Measurements from ENCODE around the gene NSUN7.
"Not testable (repeated sequence)": the region's sequence is repeated elsewhere in the genome, so short reads cannot be mapped to it uniquely, and the experiment has no call there.

Gene NSUN7, protein sequence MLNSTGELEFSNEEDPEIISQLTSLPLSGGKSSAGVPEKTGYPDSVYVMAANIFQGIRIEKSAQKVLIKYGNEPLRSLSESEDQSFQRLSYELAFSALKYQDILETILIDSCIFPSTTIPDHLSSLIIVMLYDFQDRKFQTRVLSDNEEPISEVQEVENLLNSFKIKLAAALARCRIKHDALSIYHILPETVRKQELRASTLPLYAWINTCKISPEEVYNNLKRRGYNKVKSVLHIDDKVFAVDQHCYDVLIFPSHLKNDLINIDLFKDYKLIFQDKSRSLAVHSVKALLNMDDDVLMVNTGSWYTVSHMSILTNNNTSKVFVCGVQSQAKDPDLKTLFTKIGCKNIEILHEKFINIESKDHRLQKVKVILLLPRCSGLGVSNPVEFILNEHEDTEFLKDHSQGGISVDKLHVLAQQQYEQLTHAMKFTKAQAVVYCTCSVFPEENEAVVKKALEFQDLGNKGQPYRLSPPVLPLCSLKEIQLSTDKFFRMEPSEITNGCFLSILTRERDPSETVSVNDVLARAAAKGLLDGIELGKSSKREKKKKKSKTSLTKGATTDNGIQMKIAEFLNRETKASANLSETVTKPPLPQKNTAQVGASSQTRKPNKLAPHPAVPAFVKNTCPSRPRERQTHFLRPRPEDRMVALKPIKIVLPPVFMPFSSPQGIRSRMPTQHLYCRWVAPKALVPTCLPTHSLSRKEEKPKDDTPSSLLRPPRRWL

DNA sequence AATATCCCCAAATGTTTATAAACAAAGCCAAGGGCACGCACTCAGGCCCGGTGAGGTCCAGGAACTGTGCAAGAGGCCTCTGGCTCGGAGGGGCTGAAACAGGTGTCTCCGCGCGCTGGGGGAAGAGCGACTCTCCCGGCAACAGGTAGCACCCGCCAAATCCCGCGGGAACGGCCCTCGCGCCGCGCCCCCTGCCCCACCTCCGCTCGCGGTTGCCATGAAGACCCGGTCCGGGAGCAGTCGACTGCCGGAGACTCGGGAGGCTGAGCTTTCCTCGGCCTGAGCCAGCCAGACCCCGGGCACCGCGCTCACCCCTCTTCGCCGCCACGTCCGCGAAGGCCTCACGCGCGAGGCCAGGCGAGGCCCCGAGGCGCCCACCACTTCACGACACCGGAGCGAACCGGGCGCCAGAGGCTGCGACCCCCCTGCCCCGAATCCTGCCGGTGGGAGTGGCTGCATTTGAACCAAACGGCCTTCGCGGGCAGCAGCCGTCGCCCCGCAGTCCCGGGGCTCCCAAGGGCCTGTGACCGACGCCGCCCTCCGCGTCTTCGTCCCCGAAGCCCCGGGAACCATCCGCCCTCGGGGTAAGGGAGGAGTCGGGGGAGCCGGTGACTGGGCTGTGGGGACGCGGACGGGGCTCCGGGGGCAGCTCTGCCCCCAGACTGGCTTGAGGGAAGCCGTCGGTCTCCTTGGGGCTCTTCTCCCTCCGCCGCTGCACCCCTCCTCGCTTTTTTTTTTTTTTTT, at the start of gene NSUN7:
Gene NSUN7, plus strand, starts transcription at position 239 of the 744 bp plus-strand sequence. CDS start 739 bp downstream, outside the sequence.
- DNase-seq: no peak

DNA sequence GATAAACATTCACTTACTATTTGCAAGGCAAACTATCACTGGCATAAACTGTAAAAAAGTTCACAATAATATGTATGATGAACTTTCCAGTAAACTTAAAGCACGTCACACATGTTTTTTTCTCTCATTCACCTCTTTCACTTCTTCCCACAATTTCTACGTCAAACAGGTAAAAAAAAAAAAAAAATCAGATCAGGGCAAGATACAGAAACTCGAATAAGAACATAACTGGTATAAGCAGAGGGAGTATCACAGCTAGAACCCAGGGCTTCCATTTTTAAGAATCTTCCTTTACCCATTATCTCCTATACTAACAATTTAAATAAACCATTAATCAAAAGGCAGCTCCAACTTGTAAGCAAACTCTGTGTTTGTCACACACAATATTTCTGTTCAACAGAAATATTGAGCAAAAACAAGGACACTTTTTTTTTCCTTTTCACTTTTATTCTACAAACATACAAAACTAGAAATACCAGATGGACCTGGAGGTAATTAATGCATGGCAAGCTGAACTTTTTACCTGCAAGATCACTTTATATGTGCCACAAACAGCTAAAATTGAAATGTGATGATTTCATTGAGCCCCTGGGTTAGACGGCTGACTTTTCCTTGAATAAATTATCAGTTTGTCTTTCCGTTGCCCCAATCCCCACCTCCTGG, 47.5 kb upstream of the NSUN7 start:
- no peak for DNase-seq

DNA sequence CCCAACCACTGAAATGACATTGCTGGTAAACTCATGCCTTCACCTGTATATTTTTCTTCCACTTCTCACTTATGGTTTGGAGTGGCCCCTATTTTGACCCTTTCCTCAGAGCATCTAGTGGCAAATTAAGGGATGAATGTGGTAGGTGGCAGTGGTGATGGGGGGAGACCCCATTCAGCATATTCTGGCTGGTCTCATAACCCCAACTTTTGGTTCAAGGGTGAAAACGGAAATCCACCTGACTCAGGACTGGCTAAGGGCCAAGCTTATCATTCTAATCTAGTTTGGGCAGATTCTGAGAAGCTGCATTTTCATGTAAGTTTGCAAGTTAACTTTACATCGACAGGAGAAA, 47.0 kb upstream of the NSUN7 start:
- DNase-seq: no peak

GRCh38 chr4:40704073-40704472, 45.7 kb upstream of the NSUN7 start:
- no peak for DNase-seq

- no peak for DNase-seq
These were observed 39.1 kb upstream of the NSUN7 start for GRCh38 chr4:40710484-40711254.

DNA sequence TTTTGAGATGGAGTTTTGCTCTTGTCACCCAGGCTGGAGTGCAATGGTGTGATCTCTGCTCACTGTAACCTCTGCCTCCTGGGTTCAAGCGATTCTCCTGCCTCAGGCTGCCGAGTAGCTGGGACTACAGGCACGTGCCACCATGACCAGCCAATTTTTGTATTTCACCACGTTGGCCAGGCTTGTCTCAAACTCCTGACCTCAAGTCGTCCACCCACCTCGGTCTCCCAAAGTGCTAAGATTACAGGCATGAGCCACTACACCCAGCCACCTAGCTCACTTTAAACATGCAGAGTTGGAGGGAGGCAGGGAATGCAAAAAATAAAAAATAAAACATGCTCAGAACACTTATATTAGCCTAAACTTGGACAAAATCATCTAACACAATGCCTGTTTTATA, 36.8 kb upstream of the NSUN7 start:
- DNase-seq: not testable (repeated sequence)

- no peak for DNase-seq
These were observed 36.0 kb upstream of the NSUN7 start for GRCh38 chr4:40713798-40714197.

DNA sequence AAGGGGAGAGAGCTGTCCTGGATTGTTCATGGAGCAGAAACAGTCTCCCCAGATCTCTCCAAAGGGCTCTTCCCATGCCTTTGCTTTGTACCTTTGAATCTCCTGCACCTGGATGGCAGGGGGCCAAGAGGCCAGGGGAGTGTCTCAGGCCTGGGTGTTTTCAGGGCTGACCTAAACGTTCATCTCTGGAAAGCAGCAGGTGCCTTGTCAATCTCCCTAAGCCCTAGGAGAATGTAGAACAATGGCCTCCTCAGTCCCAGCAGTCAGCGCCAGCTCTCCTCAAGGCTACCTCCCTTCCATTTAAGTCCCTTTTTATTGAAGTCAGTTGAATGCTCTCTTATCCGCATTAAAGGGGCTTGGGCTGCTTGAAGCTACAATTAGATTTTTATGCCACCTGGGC, 31.2 kb upstream of the NSUN7 start:
- no peak for DNase-seq

GRCh38 chr4:40719008-40719623, 30.6 kb upstream of the NSUN7 start:
- DNase-seq: peak; percentile 18

DNA sequence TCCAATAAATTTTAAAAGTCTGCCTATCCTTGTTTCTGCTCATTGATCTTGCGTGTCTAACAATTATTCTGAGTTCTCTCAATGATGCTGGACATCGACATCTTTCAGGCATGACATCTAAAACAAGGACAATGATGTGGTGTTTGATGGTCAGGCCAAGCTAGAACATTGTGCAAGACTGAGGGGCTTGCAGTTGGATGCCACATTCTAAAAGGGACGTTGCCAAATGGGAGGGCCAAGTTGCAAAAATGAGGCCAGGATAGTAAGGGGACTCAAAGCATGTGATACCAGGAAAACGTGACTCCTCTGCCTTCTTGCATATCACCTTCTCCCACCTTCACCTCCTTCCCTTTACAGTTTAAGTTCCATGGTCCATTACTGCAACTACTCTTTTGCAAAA, 29.4 kb upstream of the NSUN7 start:
- DNase-seq: no peak

GRCh38 chr4:40720916-40721315, 28.8 kb upstream of the NSUN7 start:
- no peak for DNase-seq

DNA sequence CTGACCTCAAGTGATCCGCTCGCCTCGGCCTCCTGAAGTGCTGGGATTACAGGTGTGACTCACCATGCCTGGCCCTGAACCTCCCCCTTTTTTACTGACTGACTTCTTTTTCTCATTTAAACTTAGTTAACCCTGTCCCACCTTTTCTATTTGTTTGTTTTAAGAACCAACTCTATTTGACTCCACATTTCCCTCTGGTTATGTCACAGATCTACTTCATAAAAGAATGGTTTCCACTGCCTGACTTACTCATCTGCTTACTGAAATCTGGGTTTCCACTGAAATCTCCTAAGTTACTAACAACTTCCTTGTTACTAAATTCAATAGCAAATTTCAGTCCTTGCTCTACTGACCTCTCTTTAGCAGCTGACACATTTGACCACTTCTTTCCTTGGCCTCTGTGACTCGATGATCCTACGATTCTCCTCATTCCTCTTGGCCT, 28.0 kb upstream of the NSUN7 start:
- DNase-seq: no peak

GRCh38 chr4:40722576-40723161, 27.1 kb upstream of the NSUN7 start:
- DNase-seq: peak; percentile 9

DNA sequence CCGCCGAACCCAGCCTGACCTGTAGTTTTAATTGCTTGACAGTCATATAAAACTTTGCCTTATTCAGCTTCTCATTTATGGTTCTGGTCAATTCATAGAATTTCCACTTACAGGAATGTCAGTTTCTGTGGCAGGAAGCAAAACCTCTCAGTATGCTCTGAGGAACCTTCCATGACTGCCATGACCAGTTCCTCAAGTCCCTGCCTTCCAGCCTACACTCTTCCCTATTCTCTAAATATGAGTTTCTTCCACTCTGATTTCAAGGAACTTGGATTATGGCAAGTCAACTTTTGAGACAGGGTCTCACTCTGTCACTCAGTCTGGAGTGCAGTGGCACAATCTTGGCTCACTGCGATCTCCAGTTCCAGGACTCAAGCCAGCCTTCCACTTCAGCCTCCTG, 26.0 kb upstream of the NSUN7 start:
- DNase-seq: no peak

DNA sequence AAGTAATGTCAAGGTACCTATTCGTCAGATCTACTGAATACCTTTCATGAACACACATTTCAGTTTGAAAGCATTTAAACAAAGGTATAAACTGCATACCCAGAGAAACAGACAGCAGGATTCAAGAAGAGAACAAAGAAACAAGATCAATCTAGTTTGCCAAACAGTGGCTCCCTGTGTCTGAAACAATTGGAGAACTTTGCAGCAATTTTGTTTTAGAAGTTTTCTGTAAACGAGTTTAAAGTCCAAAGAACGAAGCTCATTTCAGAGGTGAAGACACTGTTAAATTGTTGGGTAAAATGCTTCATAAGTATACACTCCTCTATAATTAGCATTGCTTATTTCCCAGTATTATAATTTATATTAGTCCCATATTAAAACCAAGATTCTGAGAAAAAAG, 21.4 kb upstream of the NSUN7 start:
- no peak for DNase-seq

DNA sequence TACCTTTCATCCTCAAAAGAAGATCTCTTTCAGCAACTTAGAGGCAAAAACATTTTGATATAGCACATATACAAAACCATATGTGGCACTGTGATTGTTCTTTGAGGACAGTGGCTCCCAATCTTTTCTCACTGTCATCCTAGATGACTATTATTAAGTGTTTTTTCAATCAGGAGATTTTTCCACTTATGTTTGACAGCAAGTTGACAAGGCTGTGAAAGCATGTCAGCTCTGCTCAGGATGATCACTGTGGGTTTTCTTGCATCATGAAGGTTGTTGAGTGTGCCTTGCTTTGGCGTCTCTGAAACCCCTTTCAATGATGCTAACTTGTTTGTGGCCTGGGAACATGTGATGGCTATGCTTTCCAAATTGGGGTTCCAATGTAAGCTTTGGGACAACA, 20.2 kb upstream of the NSUN7 start:
- DNase-seq: no peak

DNA sequence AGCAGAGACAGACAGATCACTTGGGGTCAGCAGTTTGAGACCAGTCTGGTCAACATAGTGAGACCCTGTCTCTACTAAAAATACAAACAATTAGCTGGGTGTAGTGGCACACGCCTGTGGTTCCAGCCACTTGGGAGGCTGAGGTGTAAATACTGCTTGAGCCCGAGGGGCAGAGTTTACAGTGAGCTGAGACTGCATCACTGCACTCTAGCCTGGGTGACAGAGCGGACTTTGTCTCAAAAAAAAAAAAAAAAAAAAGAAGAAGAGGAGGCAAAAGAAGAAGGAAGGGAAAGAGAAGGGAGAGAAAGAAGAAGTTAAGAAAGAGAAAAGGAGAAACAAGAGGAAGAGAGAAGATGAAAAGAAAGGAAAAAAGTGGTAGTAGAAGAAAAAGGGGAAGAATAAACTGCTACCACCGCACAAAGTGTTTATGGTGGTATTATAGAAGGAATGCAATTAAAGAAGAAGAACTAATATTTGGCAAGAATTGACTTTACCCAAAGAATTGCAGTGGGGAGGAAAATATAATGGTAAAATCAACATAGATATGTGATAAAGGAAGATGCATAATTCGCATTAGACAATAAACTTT, 19.6 kb upstream of the NSUN7 start:
- no peak for DNase-seq

GRCh38 chr4:40731361-40731760, 18.4 kb upstream of the NSUN7 start:
- DNase-seq: no peak

DNA sequence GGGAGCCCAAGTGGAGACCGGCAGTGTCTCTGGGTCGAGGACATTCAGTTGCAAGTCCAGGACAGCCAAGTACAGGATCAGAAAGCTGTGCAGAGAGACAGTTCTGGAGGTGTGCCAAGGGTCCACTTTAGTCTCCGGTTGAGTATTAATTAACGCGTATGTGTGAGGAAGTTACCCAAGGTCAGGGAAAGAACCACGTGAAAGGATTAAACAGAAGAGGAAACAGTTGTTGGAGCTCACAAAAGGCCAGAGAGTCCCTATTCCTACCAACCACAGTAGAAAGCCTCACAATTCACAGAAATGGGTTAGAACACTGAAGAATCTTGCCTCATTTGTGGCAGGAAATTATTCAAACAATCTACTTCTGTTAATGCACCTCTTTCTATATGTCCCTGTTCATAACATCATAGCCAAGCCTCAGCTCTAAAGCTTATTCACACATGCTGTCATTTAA, 17.9 kb upstream of the NSUN7 start:
- DNase-seq: peak; percentile 27

DNA sequence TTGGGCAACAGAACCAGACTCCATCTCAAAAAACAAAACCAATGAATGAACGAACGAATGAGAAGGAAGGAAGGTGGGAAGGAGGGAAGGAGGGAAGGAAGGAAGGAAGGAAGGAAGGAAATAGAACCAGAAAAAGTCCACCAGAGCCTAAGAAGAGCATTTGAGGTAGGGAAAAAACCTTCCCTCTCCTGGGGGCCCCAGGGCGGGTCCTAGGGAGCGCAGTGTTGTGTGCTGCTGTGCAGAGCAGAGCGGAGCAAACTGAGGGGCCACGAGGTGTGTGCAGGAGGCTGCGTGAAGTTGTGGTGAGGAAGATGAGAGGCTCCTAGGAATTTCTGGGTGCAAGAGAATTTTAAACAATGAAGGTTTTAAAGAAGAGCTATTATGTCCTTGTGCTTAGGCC, 16.0 kb upstream of the NSUN7 start:
- no peak for DNase-seq

- DNase-seq: no peak
These were observed 15.3 kb upstream of the NSUN7 start for GRCh38 chr4:40734497-40734896.

All from hematopoietic multipotent progenitor cell treated with erythropoietin and hydrocortisone succinate and interleukin-3 and kit ligand, for 8 days (in vitro differentiated cells).